Stimulated activated CD8-positive, alpha-beta memory T cell treated with anti-CD3 and anti-CD28 coated beads, Interleukin-7, amount 100 ng/mL, for 48 hours (primary cell): ENCODE data around the gene NGRN.

Source experiments
- DNase-seq, 2 donors: peaks; one replicate each; pipeline ENCODE4 v3.0.0-alpha.2; 2020; ENCODE audit warnings: low read depth in 1 of 2; ENCODE audit errors: extremely low read depth in 1 of 2

Gene NGRN

GRCh38 chr15:90265271-90266060 lies at the start of gene NGRN:
Gene NGRN, plus strand, starts transcription at chr15:90265672. Its CDS starts 41 bp downstream, at chr15:90265713.
- peak; percentile 85 to 89 for DNase-seq

GRCh38 chr15:90217671-90218394 lies 47.6 kb upstream of the NGRN start:
- DNase-seq, result no peak

GRCh38 chr15:90219421-90220141 lies 45.9 kb upstream of the NGRN start:
- no peak for DNase-seq

GRCh38 chr15:90221246-90221900 lies 44.1 kb upstream of the NGRN start:
- no peak for DNase-seq

- no peak for DNase-seq
Observed at GRCh38 chr15:90222547-90222946, 42.9 kb upstream of the NGRN start.

GRCh38 chr15:90223441-90224165 lies 41.9 kb upstream of the NGRN start:
- no peak for DNase-seq

GRCh38 chr15:90225047-90225446 lies 40.4 kb upstream of the NGRN start:
- DNase-seq, result no peak

- DNase-seq, result no peak
Observed at GRCh38 chr15:90225504-90226234, 39.8 kb upstream of the NGRN start.

- no peak for DNase-seq
Observed at GRCh38 chr15:90227336-90227735, 38.1 kb upstream of the NGRN start.

GRCh38 chr15:90227816-90228772 lies 37.4 kb upstream of the NGRN start:
- no peak for DNase-seq

- DNase-seq, result no peak
Observed at GRCh38 chr15:90228960-90229359, 36.5 kb upstream of the NGRN start.

- no peak for DNase-seq
Observed at GRCh38 chr15:90230071-90230494, 35.4 kb upstream of the NGRN start.

GRCh38 chr15:90230610-90231009 lies 34.9 kb upstream of the NGRN start:
- no peak for DNase-seq

GRCh38 chr15:90231028-90232017 lies 34.1 kb upstream of the NGRN start:
- peak in 1 of 2 donors; percentile 52 for DNase-seq

- peak in 1 of 2 donors; percentile 11 for DNase-seq
Observed at GRCh38 chr15:90232196-90232595, 33.3 kb upstream of the NGRN start.

- DNase-seq, result no peak
Observed at GRCh38 chr15:90232941-90233386, 32.5 kb upstream of the NGRN start.

GRCh38 chr15:90233387-90234095 lies 31.9 kb upstream of the NGRN start, which contains the start of gene CIB1:
Gene CIB1, minus strand, starts transcription at chr15:90233941. Its CDS starts 56 bp downstream, at chr15:90233885.
- DNase-seq, result peak; percentile 96 to 98
